ENCODE results near the gene FOXJ1.

FOXJ1 gene

GRCh38 chr17:76166168-76166567, 25.1 kb upstream of the FOXJ1 start:
- no peaks in the 10 kb centered on the region for H3K36me3 ChIP-seq (ENCODE audit: insufficient read depth, low read length)
- TF ChIP-seq EZH2phosphoT487 (IDR thresholded peaks at IDR 0.05; ENCODE audit: borderline replicate concordance) (no peak), CTCF (conservative IDR thresholded peaks at IDR 0.05; ENCODE audit: low read length) (no peak)
- H3K79me2 ChIP-seq (ENCODE audit: insufficient read depth, low read length): no peaks in the 10 kb centered on the region
- no peak overlapping the region for H3K4me2 ChIP-seq (ENCODE audit: low read depth, low read length, poor library complexity, severe bottlenecking)
- H3K9me2 ChIP-seq (replicated peaks; ENCODE audit: low read depth, low read length): no peaks in the 10 kb centered on the region
- H4K20me1 ChIP-seq (ENCODE audit: insufficient read depth, low read length, poor library complexity, severe bottlenecking): no peaks in the 10 kb centered on the region
- no peaks in the 10 kb centered on the region for H3F3A ChIP-seq (ENCODE audit: low read depth)
- no peak overlapping the region for H3K4me3 ChIP-seq (ENCODE audit: low read length, poor library complexity, severe bottlenecking)
- no peaks in the 10 kb centered on the region for H3K4me1 ChIP-seq (ENCODE audit: insufficient read depth, low read length, poor library complexity, severe bottlenecking)
- H3K9ac ChIP-seq (ENCODE audit: low read depth, low read length, poor library complexity, severe bottlenecking): no peak overlapping the region
- no peak overlapping the region for H2AFZ ChIP-seq (ENCODE audit: low read length)
- H3K9me3 ChIP-seq (ENCODE audit: insufficient read depth, low read depth, low read length): no peaks in the 10 kb centered on the region
- H3K27me3 ChIP-seq (ENCODE audit: insufficient read depth, low read length, poor library complexity, severe bottlenecking): no peaks in the 10 kb centered on the region

GRCh38 chr17:76164331-76164730, 23.3 kb upstream of the FOXJ1 start:
- no peaks in the 10 kb centered on the region for H3K9me2 ChIP-seq (replicated peaks; ENCODE audit: low read depth, low read length)
- no peak overlapping the region for H3K4me3 ChIP-seq (ENCODE audit: low read length, poor library complexity, severe bottlenecking)
- no peaks in the 10 kb centered on the region for H4K20me1 ChIP-seq (ENCODE audit: insufficient read depth, low read length, poor library complexity, severe bottlenecking)
- no peaks in the 10 kb centered on the region for H3K9me3 ChIP-seq (ENCODE audit: insufficient read depth, low read depth, low read length)
- no peaks in the 10 kb centered on the region for H3K36me3 ChIP-seq (ENCODE audit: insufficient read depth, low read length)
- H3F3A ChIP-seq (ENCODE audit: low read depth): no peaks in the 10 kb centered on the region
- no peak overlapping the region for H3K4me2 ChIP-seq (ENCODE audit: low read depth, low read length, poor library complexity, severe bottlenecking)
- no peaks in the 10 kb centered on the region for H3K79me2 ChIP-seq (ENCODE audit: insufficient read depth, low read length)
- H3K9ac ChIP-seq (ENCODE audit: low read depth, low read length, poor library complexity, severe bottlenecking): no peak overlapping the region
- TF ChIP-seq EZH2phosphoT487 (IDR thresholded peaks at IDR 0.05; ENCODE audit: borderline replicate concordance) (no peak), CTCF (conservative IDR thresholded peaks at IDR 0.05; ENCODE audit: low read length) (no peak)
- no peaks in the 10 kb centered on the region for H3K27me3 ChIP-seq (ENCODE audit: insufficient read depth, low read length, poor library complexity, severe bottlenecking)
- H2AFZ ChIP-seq (ENCODE audit: low read length): 0 out of 2 replicates have a peak overlapping the region, but pooled peaks have one; percentile 20
- no peaks in the 10 kb centered on the region for H3K4me1 ChIP-seq (ENCODE audit: insufficient read depth, low read length, poor library complexity, severe bottlenecking)

GRCh38 chr17:76163919-76164318, 22.9 kb upstream of the FOXJ1 start:
- H3K9me3 ChIP-seq (ENCODE audit: insufficient read depth, low read depth, low read length): no peaks in the 10 kb centered on the region
- no peaks in the 10 kb centered on the region for H4K20me1 ChIP-seq (ENCODE audit: insufficient read depth, low read length, poor library complexity, severe bottlenecking)
- H3K4me3 ChIP-seq (ENCODE audit: low read length, poor library complexity, severe bottlenecking): no peak overlapping the region
- H3K79me2 ChIP-seq (ENCODE audit: insufficient read depth, low read length): no peaks in the 10 kb centered on the region
- no peaks in the 10 kb centered on the region for H3K27me3 ChIP-seq (ENCODE audit: insufficient read depth, low read length, poor library complexity, severe bottlenecking)
- no peak for TF ChIP-seq CTCF (conservative IDR thresholded peaks at IDR 0.05; ENCODE audit: low read length)
- TF ChIP-seq EZH2phosphoT487 (IDR thresholded peaks at IDR 0.05; ENCODE audit: borderline replicate concordance): no peak
- no peaks in the 10 kb centered on the region for H3K4me1 ChIP-seq (ENCODE audit: insufficient read depth, low read length, poor library complexity, severe bottlenecking)
- no peaks in the 10 kb centered on the region for H3K36me3 ChIP-seq (ENCODE audit: insufficient read depth, low read length)
- no peak overlapping the region for H3K4me2 ChIP-seq (ENCODE audit: low read depth, low read length, poor library complexity, severe bottlenecking)
- no peak overlapping the region for H2AFZ ChIP-seq (ENCODE audit: low read length)
- H3K9ac ChIP-seq (ENCODE audit: low read depth, low read length, poor library complexity, severe bottlenecking): no peak overlapping the region
- no peaks in the 10 kb centered on the region for H3F3A ChIP-seq (ENCODE audit: low read depth)
- no peaks in the 10 kb centered on the region for H3K9me2 ChIP-seq (replicated peaks; ENCODE audit: low read depth, low read length)
